ENCODE measurements around the gene LPGAT1. TPM values are rescaled to one million over a fixed set of nuclear protein-coding genes. Genes with fewer than 3 reads are reported as not detected.

Gene LPGAT1
- total RNA-seq, 4 donors from 2014 or later: 13.7 to 86.3 (median 26.7) TPM

DNA sequence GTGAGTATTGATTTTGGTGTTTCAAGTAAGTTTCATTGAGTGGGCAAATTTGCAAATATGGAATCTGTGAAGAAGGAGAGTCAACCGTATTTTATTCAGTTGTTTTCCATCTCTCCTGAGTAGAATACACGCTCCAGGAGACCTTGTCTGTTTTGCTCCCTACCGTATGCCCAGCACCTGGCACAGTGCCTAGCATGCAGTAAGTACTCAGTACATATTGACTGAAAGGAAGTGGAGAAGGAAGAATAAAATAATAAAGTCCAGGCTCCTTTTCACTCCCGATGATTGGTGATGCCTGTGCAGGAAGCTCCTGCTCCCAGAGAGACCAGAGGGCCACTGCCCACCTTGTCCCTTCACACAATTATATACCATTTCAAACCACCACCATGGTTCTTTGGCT, 95.8 kb downstream of the LPGAT1 start:
- no peak for DNase-seq (ENCODE audit: low spot score in 2 of 2)
- TF ChIP-seq, protein P1, sequence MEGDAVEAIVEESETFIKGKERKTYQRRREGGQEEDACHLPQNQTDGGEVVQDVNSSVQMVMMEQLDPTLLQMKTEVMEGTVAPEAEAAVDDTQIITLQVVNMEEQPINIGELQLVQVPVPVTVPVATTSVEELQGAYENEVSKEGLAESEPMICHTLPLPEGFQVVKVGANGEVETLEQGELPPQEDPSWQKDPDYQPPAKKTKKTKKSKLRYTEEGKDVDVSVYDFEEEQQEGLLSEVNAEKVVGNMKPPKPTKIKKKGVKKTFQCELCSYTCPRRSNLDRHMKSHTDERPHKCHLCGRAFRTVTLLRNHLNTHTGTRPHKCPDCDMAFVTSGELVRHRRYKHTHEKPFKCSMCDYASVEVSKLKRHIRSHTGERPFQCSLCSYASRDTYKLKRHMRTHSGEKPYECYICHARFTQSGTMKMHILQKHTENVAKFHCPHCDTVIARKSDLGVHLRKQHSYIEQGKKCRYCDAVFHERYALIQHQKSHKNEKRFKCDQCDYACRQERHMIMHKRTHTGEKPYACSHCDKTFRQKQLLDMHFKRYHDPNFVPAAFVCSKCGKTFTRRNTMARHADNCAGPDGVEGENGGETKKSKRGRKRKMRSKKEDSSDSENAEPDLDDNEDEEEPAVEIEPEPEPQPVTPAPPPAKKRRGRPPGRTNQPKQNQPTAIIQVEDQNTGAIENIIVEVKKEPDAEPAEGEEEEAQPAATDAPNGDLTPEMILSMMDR (IDR thresholded peaks at IDR 0.05): no peak
- TF ChIP-seq POLR2A (IDR thresholded peaks at IDR 0.05): no peak
- 48 to 67% methylated on average over 4 of the region's 4 CpGs for WGBS, 2 donors
- no peak overlapping the region for H3K4me3 ChIP-seq (ENCODE audit: low read depth, poor library complexity, severe bottlenecking)
- intact Hi-C loops (cut with DNase I; ENCODE audit: low total_unique reads): no loop called here

DNA sequence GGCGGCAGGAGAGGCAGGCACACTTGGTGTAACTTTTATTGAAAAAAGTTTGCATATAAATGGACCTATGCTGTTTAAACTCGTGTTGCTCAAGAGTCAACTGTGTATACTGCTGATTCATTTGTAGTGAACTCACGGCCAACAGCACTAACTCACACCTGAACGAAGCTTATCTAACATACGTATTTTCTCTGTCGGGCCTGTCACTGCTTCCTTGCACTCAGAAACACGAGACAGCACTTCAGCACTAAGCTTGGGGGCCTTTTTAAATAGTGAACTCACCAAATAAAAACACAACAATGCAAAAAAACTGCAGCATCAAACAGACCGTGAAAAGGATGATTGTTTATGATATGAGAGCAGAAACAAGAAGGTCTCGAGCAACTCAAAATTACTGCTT, 96.2 kb downstream of the LPGAT1 start:
- H3K4me3 ChIP-seq (ENCODE audit: low read depth, poor library complexity, severe bottlenecking): no peak overlapping the region
- intact Hi-C loops (cut with DNase I; ENCODE audit: low total_unique reads): no loop called here
- no peak for DNase-seq (ENCODE audit: low spot score in 2 of 2)
- 53 to 67% methylated on average over 9 of the region's 9 CpGs for WGBS, 2 donors
- no peak for TF ChIP-seq POLR2A (IDR thresholded peaks at IDR 0.05)

DNA sequence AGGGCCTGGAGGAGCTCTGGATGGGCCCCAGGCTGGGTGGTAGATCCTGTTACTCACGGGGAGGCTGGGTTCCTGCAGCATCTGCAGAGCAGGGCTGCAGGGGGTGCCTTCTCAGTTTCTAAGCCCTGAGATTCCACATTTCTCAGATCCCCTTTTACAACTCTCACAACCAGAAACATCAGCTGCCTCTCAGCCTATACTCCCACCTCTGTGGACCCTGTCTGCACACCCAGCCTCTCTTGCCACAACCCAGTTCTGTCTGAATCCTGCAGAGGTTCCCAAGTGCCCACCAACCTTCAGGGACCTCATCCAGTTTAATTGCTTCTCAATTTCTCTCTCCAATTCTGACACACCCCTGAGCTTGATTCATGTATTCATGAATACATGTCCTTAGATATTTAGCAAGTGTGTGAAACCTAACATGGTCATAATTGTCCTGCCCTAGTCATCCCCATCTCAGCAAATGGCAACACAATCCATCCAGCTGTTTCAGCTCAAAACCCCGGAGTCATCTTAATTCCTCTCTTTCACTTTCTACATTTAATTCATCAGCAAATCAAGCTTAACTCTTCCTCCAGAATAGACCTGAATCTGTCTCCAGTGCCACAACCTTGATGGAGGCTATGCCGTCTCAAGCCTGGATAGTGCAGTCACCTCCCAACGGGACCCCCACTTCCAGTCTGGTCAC, 98.1 kb downstream of the LPGAT1 start:
- H3K4me3 ChIP-seq (ENCODE audit: low read depth, poor library complexity, severe bottlenecking): no peak overlapping the region
- no peak for DNase-seq (ENCODE audit: low spot score in 2 of 2)
- intact Hi-C loops (cut with DNase I; ENCODE audit: low total_unique reads): no loop called here
- no peak for TF ChIP-seq POLR2A (IDR thresholded peaks at IDR 0.05)
- TF ChIP-seq, protein P1 (IDR thresholded peaks at IDR 0.05): no peak
- WGBS, 2 donors: 85% methylated on average over 4 of the region's 4 CpGs

DNA sequence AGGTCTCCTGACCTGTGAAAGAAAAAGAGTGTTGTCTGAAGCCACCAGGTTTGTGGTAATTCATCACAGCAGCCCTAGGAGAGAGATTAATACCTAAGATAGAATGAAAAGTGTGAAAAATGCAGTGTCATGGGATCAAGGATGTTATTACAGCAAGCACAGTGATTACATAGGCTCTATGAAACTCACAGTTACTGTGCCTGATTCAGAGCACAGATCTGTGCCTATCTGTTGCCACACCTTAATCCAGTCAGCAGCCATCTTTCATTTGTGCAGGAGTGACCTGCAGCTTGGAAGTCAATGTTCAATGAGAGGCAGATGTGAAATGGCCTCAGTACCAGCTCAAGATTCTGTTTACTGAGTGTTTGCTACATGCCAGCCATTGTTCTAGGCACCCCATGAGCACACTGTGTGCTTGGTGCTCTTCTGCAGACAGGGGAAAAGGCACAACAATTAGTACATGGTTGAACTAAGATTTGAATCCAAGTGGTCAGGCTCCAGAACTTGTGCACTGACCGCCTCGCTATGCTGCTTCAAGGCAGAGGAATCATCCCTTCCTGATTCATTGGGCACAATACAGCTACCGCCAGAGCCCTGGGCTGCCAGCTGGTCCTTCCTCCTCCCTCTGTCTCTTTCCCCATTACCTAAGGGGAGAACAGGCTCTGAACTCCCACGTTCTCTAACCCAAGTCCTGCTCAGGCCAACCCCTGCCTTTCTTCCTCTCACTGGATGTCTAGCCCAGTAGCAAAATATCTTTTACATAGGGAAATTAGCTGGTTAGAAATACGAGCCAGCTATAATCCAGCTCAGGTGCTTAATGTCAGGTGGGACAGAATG, 98.9 kb downstream of the LPGAT1 start:
- TF ChIP-seq, protein P1 (IDR thresholded peaks at IDR 0.05): no peak
- TF ChIP-seq POLR2A (IDR thresholded peaks at IDR 0.05): no peak
- WGBS, 2 donors: 70 to 80% methylated on average over 5 of the region's 5 CpGs
- no peak for DNase-seq (ENCODE audit: low spot score in 2 of 2)
- intact Hi-C loops (cut with DNase I; ENCODE audit: low total_unique reads): no loop called here
- no peak overlapping the region for H3K4me3 ChIP-seq (ENCODE audit: low read depth, poor library complexity, severe bottlenecking)

DNA sequence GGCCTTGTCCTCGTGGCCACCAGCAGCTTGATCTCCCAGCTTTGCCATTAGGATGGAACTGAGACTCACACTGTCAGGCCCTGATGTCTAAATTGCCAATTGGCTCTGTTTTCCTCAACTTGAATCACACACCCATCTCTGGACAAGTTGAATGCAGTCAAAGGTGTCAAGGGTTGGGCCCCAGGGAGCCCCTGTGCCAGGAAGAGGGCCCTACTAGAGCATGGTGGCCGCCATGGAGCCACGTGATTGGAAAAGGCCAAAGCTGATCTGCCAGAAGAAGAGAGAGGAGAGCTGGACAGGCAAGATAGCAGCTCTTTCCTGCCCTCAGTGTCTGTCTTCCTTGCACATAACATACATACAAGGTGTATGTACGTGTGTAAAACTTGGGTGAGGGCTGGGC, 100.2 kb downstream of the LPGAT1 start:
- H3K4me3 ChIP-seq (ENCODE audit: low read depth, poor library complexity, severe bottlenecking): no peak overlapping the region
- TF ChIP-seq, protein P1 (IDR thresholded peaks at IDR 0.05): no peak
- no peak for TF ChIP-seq POLR2A (IDR thresholded peaks at IDR 0.05)
- DNase-seq (ENCODE audit: low spot score in 2 of 2): no peak
- intact Hi-C loops (cut with DNase I; ENCODE audit: low total_unique reads): no loop called here
- WGBS, 2 donors: 86 to 90% methylated on average over 4 of the region's 4 CpGs

DNA sequence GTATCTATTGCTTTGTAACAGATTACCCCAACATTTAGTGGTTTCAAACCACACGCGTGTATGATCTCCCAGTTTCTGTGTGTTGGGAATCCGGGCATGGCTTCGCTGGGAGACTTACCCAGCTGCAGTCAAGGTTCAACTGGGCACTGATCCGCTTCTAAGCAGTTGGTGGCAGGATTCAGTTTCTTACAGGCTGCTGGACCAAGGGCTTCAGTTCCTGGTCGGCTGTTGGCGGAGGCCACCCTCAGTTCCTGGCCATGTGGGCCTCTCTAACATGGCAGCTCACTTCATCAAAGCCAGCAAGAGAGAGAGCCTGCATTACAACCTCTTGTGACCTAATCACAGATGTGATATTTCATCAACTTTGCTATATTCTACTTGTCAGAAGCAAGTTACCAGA, 101.3 kb downstream of the LPGAT1 start:
- H3K4me3 ChIP-seq (ENCODE audit: low read depth, poor library complexity, severe bottlenecking): no peak overlapping the region
- 96% methylated on average over 7 of the region's 7 CpGs for WGBS, 2 donors
- intact Hi-C loops (cut with DNase I; ENCODE audit: low total_unique reads): no loop called here
- DNase-seq (ENCODE audit: low spot score in 2 of 2): no peak
- TF ChIP-seq, protein P1 (IDR thresholded peaks at IDR 0.05): no peak
- TF ChIP-seq POLR2A (IDR thresholded peaks at IDR 0.05): no peak

Measured in lower leg skin (tissue), 4 donors.